T47D (cell line): ENCODE data around the gene MRPS2.

Experiments
- DNase-seq, 2 experiments: peaks; one replicate each; pipeline versions ENCODE4 v3.0.0 to v3.0.0-alpha.2; 2011 to 2012; ENCODE audit warnings: low read depth in 1 of 2, low spot score in 1 of 2
- JUND ChIP-seq: IDR thresholded peaks from 2 replicates; pipeline ENCODE4 v1.6.1; 2012; ENCODE audit warnings: low read depth
- in situ Hi-C: cut with HindIII; loops from 2 replicates; pipeline ENCODE4 v1.10.0; 2016; ENCODE audit warnings: low sequenced_read_pairs, low pct_unique_long_range_greater_than_20kb

The MRPS2 gene

DNA sequence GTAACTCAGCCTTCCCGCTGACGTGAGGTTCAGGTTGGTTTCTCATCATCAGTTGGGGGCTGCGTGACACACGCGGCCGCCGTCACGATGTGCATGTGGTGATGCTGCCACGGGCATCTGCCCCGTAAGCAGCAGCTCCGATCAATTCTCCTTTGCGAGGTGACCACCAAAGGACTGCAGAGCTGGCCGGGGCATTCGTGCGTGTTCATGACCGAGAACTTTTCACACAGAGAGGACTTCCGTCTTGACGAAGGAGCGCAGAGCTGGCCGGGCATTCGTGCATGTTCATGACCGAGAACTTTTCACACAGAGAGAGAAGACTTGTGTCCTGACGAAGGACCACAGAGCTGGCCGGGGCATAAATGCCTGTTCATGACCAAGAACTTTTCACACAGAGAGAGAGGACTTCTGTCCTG lies 16.9 kb downstream of the MRPS2 start:
- DNase-seq: no peak

GRCh38 chr9:135519179-135519971 lies 18.9 kb downstream of the MRPS2 start:
- DNase-seq: no peak
- in situ Hi-C loops: no loop called here
- TF ChIP-seq JUND: no peak

More for the DNA sequence above, 16.9 kb downstream of the MRPS2 start:
- in situ Hi-C loops: no loop called here
- no peak for TF ChIP-seq JUND

DNA sequence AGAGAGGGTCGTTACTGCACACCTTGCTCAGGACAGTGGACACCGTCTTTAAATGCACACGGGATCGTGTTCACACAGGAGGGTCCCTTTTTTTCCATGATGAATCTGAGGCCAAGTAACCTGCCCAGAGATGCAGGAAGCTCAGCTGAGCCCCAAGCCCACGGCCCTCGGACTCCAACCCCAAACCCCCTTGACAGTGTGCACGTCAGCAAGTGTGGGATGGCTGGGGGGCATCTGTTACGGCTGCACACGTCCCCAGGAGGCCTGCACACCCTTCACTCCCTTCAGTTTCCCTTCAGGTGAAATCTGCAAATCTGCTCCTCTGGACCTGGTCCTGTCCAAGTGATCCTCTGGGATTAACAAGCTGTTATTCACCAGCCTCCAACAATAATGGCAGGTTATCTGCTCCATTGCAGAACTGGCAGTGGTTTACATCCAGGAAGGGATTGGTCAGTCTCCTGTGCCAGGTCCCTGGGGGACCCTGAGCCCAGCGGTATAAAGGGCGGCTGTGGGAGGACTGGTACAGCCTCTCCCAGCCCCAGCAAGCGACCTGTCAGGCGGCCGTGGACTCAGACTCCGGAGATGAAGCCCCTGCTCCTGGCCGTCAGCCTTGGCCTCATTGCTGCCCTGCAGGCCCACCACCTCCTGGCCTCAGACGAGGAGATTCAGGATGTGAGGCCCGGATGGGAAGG lies 20.6 kb downstream of the MRPS2 start, which contains the start of gene LCN1:
LCN1 (plus strand) TSS at position 525 of the 692 bp plus-strand sequence; CDS start at position 583, 58 bp downstream.
- TF ChIP-seq JUND: no peak
- in situ Hi-C loops: no loop called here
- DNase-seq: no peak

DNA sequence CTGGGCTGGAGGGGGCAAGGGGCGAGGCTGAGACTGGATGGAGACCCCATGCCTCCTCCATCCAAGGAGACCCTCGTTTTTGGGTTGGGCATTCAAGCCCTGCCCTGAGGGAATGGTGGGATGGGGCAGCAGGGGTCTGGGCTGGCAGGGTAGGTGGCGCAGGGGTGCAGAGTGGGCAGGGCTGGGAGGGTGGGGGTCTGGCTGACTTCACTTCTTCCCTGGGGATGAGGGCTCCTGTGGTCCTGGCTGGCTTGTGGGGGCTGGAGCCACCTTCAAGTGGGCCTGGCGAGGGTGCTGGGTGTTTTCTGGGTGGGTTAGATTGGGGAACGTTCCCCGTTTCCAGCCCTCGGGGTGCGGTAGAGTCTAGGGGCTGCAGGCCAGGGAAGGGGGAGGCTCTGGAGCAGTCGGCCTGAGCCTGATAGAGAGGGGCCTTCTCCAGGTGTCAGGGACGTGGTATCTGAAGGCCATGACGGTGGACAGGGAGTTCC lies 21.2 kb downstream of the MRPS2 start:
- TF ChIP-seq JUND: no peak
- no peak for DNase-seq
- in situ Hi-C loops: no loop called here

DNA sequence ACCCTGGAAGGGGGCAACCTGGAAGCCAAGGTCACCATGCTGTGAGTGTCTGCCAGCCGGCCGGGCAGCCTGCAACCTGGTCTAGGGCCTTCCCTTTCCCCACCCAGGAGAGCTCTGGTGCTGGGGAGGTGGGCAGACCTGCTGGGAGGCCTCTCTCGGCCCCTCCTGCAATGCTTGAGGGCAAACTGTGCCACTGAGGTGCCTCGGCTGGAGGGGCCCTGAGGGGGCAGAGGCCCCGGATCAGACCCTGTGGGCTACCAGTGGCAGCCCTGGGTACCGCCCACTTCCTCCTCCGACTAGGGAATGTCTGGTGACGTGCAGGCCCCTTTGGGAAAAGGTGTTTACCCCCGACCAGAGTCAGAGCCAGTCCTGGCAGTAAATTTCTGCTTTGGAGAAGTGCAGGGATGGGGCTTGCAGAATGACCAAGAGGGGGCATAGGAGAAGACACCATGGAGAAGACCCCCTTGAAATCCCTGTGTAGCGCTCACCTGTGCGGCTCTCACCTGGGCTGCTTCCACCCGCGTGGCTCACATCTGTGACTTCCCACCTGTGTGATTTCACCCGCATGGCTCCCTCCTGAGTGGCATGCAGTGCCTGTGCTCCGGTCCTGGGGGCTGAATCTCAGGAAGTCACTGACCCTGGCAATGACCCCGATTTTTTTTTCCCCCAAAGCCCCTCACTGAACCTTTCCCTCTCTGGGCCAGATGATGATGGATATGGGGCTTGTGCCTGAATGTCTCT lies 21.8 kb downstream of the MRPS2 start:
- in situ Hi-C loops: no loop called here
- no peak for TF ChIP-seq JUND
- no peak for DNase-seq

DNA sequence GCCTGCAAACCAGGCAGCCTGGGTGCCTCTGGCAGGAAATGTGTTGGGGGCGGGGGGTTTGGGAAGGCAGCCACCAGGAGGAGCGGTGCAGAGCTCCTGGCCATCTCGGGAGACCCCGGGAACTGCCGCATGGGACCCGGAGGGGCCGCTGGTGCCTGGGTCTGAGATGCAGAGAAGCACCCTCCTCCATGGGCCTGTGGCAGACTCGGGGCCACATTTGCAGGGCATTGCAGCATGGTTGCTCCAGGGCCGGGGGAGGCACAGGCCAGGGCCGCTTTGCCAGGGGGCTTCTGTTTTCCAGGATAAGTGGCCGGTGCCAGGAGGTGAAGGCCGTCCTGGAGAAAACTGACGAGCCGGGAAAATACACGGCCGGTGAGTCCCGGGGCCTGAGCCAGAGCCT lies 22.4 kb downstream of the MRPS2 start:
- in situ Hi-C loops: no loop called here
- TF ChIP-seq JUND: no peak
- no peak for DNase-seq

DNA sequence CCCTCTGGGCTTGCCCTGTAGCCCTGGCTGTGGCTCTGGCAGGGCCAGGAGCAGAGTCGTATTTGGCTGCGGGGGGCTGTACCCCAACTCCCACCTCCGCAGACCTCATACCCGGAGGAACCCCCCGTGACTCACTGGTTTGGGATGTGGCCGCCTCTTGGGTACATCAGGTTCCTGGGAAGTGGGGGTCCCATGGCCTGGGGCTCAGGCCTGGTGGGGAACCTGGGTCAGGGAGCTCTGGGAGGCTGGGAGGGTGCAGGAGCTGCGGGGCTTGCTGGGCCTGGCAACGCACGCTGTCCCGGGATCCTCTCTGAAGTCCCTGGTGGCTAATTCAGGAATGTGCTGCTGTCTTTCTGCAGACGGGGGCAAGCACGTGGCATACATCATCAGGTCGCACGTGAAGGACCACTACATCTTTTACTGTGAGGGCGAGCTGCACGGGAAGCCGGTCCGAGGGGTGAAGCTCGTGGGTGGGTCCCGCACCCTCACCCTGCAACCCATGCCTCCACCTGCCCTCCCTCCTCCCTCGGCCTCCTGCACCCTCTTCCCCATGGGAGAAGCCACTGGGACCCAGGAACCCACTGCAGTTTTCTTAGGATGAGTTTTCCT lies 23.1 kb downstream of the MRPS2 start:
- no peak for TF ChIP-seq JUND
- in situ Hi-C loops: no loop called here
- no peak for DNase-seq

- in situ Hi-C loops: no loop called here
- no peak for TF ChIP-seq JUND
- no peak for DNase-seq
Measured at GRCh38 chr9:135524130-135524861, 23.8 kb downstream of the MRPS2 start.

DNA sequence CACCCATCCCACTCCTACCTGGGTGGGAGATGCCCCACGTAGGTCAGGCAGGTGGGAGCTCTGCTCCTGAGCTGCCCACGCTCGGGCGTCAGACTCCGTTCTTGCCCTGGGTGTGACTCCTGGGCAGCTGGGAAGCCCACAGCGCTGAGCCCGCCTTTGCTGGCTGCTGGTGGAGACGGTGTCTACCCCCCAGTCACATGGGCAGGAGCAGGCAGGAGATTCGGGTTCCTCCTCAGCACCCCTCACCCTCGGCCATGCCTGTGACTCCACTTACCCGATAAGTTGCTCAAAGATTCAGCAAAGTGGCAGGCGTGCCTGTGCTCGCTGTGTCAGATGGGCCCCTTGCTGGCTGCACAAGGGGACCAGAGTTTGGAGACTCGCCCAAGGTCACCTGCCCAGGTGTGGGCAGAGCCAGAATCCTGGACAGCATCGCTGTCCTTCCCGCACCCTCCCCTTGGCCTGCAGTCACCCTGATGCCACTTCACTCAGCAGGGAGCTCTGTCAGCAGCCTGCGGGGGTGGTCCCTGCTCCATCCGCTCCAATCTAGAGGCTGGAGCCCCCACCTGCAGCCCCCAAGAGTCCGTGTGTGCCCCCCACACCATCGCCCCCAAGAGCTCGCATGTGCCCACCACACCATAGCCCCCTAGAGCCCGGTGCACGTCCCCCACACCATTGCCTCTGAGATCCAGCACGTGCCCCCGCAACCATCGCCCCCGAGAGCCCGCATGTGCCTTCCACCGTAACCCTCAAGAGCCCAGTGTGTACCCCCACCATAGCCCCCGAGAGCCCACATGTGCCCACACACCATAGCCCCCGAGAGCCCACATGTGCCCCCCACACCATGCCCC lies 25.0 kb downstream of the MRPS2 start:
- TF ChIP-seq JUND: no peak
- no peak for DNase-seq
- in situ Hi-C loops: no loop called here

- TF ChIP-seq JUND: no peak
- in situ Hi-C loops: no loop called here
- no peak for DNase-seq
Measured at GRCh38 chr9:135526089-135526729, 25.7 kb downstream of the MRPS2 start.
